GM21515 (cell line): ENCODE results near the gene CD96.
"Not testable (repeated sequence)": the region's sequence is repeated elsewhere in the genome, so short reads cannot be mapped to it uniquely, and the experiment has no call there.

ENCODE experiments used
- ATAC-seq: cut with Tn5 transposase; IDR thresholded peaks from one replicate; pipeline ENCODE4 v1.9.1; 2021; ENCODE audit not compliant: unreplicated experiment

Gene CD96

GRCh38 chr3:111669926-111670630 is 128.1 kb downstream of the CD96 start:
- no peak for ATAC-seq

- not testable (repeated sequence) for ATAC-seq
Measured at GRCh38 chr3:111672461-111672860, 130.5 kb downstream of the CD96 start.

DNA sequence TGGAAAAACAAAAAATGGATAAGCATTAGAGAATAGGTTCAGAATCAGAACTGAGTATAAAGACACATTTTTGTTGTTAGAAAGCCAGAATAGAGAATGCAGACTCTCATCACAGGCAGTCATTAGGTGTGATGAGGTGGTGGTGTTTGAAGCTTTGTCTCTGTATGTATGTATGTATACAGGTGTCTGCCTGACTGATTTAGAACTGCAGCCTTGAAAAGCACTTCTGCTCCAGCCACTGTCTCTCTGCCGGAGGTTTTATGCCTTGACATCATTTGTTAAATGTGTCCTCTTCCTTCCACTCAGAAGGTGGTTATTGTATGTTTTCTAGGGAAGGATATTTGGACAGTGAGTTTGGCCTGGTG is 133.8 kb downstream of the CD96 start:
- no peak for ATAC-seq

DNA sequence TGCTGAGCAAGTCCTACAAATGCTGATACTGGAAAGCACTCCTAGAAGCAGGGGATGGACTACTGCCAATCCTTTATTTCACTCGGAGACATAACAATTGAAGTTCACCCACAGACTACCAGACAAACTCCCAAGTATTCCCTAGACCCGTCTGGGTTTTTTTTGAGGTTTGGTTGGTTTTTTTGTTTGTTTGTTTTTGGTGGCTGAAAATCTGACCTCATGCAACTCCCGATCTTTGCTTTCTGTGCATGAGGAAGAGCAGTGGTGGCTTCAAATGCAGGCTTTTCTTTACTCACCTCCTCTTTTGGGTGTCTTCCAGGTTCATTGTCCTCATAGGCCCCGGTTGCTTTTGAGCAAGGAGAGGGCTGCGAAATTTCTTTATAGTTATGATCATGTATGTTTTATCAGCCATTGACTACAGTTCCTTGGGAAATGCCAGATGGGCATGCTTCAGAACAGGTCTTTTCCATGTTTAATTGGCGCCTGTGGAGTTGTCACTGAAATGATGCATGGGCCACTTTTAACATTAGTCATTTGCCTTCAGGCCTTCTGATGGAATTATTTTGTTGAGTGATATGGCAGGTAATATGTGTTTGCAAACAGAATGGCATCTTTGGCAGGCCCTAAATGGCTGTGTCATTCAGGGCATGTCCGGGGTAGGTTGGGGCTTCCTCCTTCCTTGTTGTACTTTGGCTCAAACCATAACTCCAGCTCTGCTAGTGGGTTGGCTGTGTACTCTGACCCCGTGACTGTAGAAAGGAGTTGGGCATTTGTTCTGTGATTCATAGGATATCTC is 134.4 kb downstream of the CD96 start:
- ATAC-seq, result no peak

DNA sequence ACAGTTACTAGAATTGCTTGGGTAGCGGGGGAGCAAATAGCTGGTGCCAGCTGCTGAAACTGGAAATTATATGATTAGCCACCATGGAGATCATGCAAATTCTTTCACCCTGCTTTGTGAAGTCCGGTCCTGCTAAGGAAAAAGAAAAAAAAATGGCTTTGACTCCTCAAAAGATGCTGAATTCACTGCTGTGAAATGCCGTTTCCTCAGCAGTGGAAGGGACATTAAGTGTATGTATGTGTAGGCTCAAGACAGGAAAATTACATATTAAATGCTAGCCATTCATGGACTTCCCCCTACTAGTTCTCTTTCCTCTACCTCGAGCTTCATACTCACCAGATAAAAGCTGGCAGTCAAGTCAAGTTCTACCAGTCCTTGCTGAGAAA is 135.0 kb downstream of the CD96 start:
- ATAC-seq, result no peak

DNA sequence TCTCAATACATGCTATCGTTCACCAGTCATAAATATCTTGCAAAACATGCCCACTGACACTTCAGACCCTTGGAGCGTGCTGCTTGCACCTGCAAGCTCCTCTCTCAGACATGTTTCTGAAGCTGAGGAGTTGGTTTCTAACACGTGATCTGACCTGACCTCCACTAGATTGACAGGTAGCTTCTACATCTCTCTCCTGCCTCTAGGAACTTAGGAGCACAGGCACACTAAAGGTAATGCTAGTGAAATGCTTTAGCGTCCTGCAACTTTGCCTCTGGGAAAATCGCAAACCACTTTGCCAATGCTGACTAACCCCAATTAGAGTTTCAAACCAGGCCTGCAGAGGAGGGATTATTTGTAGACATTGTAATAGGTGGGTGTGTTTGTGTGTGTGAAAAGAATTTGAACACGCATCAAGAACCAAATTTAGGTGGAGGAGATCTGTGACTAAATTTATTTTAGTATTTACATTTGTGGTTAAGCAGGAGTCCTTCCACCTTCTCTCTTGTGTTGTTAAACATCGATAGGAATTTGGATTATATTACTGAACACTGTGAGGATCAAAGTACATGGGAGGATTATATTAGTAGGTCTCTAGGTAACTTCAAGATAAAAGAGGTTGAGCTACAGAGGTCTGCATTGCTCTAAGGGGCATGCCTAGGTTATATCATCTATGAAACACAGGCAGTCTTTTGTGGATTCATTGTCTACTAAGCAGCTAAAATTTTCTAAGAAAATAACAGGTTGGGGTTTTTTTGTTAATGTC is 139.8 kb downstream of the CD96 start:
- no peak for ATAC-seq

GRCh38 chr3:111684640-111685039 is 142.6 kb downstream of the CD96 start:
- no peak for ATAC-seq

- ATAC-seq, result no peak
Measured at GRCh38 chr3:111688190-111688800, 146.3 kb downstream of the CD96 start.

DNA sequence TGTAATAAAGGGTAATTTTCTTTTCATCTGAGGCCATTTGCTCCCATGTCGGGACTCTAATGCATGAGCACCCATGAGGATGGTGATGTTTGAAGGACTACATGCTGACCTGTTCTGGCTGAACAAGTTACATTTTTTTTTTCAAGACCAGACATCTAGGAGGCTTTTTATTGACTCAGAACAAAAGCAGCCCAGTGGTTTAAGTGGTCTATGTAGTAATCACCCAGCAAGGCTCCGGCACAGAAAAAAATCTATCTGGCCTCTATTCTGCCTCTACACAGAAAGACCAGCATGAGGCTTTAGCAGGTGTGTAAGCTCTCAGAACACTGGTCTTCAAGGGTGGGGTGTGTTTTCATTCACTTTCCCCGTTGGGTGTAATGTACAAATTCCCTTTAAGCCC is 148.2 kb downstream of the CD96 start:
- peak; percentile 81 for ATAC-seq

GRCh38 chr3:111691293-111691909 is 149.4 kb downstream of the CD96 start:
- no peak for ATAC-seq

GRCh38 chr3:111692593-111693552 is 150.9 kb downstream of the CD96 start:
- peak; percentile 58 for ATAC-seq

DNA sequence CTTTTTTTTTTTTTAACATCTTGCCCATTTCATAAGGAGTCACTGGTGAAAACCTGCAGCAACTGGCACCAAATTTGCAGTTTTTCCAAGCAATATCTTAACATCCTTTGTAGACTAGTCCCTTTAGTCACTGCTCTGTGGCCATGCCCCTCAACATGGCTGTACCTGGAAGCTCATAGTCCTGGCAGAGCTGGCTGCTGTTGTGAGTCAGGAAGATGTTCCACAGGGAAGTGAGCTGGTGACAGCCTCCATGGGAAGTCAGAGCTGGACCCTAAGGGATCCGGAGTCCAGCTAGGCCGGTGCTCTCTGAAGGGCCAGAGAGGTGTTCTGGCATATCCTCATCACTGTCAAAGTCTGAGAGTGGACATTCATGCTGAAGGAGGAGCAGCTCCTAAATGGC is 152.5 kb downstream of the CD96 start:
- ATAC-seq, result no peak

- ATAC-seq, result no peak
Measured at GRCh38 chr3:111695636-111696117, 153.7 kb downstream of the CD96 start.

DNA sequence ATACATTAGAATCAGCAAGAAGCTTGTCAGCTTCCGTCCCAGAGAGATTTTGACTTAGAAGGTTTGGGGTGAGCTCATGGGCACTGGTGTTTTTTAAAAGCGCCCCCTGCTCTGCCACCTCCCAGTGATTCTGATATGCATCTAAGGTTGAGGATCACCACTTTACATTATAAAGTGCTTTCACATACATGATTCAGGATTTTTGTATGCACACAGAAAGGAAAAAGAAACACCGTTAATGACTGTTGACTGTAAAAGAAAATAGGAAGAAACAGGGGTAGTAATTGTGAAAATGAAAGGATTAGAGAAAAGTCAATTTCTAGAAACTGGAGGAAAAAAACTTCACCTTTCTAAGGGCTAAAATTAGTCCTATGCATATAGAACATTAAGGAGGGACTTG is 158.1 kb downstream of the CD96 start:
- no peak for ATAC-seq

GRCh38 chr3:111701292-111701906 is 159.4 kb downstream of the CD96 start:
- ATAC-seq, result no peak
